GM12891 (cell line): ENCODE measurements around the gene ZDHHC5.

Experiments
- DNase-seq: peaks from one replicate; pipeline ENCODE4 v3.0.0; 2011; ENCODE audit warnings: low spot score; ENCODE audit not compliant: insufficient read length
- FAIRE-seq: peaks from 2 replicates; lab custom pipeline; 2011; peaks lifted over from hg19 to GRCh38; lab: Jason Lieb, UNC
- PAX5 ChIP-seq: IDR thresholded peaks from 2 replicates; pipeline ENCODE4 v1.6.1; 2011; ENCODE audit warnings: low read length, moderate library complexity, mild to moderate bottlenecking; ENCODE audit not compliant: insufficient read depth, severe bottlenecking
- POLR2A ChIP-seq: IDR thresholded peaks from 2 replicates; pipeline ENCODE4 v1.6.1; 2011; ENCODE audit warnings: low read depth, low read length, control low read depth
- POLR2AphosphoS5 ChIP-seq: IDR thresholded peaks from 2 replicates; pipeline ENCODE4 v1.6.1; 2011; ENCODE audit warnings: low read depth, low read length, control low read depth
- POU2F2 ChIP-seq: IDR thresholded peaks from 2 replicates; pipeline ENCODE4 v1.6.1; 2011; ENCODE audit warnings: low read depth, mild to moderate bottlenecking, control low read depth, low read length, moderate library complexity
- SPI1 ChIP-seq: IDR thresholded peaks from 2 replicates; pipeline ENCODE4 v1.6.1; 2011; ENCODE audit warnings: low read depth, low read length, control low read depth
- TAF1 ChIP-seq: IDR thresholded peaks from 2 replicates; pipeline ENCODE4 v1.6.1; 2011; ENCODE audit warnings: low read depth, low read length, control low read depth

Gene ZDHHC5

DNA sequence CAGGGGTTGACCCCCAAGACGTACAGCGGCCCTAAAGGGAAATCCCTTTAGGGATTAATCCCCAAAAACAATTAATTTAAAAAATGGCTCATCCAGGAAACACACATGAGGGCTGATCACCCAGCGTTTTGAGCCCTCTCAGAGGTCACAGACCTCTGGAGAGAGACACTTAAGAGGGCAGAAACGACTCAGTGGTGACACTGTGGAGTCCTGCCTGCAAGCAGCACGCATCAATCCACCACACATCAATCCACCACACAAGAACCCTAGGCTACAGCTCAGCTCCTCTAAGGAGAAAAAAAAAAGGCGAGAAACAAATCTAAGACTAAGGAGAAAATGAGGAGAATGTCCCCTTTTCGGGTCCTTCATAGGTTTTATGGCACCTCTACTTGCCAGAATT lies 60.9 kb downstream of the ZDHHC5 start:
- no peak for TF ChIP-seq POLR2AphosphoS5
- no peak for TF ChIP-seq TAF1
- TF ChIP-seq SPI1, result no peak
- no peak for TF ChIP-seq PAX5
- FAIRE-seq (no peak), DNase-seq (no peak)

DNA sequence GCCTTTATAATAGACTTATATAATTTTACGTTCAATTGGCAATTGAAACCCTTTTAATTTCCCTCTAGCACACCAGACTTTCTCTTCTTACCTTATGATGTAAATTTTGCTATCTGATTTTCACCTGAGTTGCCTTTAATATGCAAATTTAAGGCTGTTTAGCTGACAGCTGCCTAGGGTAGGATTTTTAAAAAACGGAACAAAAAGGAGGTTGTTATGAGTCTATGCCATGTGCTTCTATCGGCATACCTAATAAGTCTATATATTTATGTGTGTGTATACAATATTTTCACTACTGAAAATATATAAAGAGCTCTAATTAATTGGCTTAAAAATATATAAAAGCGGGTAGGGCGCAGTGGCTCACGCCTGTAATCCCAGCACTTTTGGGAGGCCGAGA lies 61.6 kb downstream of the ZDHHC5 start:
- TF ChIP-seq TAF1, result no peak
- FAIRE-seq (no peak), DNase-seq (no peak)

DNA sequence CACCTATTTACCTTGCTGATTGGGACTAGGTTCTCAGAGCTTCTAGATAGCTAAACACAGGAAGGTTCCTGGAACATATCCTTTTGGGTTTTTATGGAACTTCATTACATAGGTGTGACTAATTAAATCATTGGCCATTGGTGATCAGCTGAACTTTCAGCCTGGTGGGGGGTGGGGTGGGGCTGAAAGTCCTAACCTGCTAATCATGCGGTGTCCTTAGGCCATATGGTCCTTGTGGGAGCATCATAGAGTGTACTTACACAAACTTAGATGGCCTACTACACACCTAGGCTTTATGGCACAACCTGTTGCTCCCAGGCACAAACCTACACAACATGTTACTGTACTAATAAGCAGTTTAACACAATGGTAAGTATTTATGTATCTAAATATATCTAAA lies 64.7 kb downstream of the ZDHHC5 start:
- DNase-seq (no peak), FAIRE-seq (no peak)
- TF ChIP-seq PAX5, result no peak

DNA sequence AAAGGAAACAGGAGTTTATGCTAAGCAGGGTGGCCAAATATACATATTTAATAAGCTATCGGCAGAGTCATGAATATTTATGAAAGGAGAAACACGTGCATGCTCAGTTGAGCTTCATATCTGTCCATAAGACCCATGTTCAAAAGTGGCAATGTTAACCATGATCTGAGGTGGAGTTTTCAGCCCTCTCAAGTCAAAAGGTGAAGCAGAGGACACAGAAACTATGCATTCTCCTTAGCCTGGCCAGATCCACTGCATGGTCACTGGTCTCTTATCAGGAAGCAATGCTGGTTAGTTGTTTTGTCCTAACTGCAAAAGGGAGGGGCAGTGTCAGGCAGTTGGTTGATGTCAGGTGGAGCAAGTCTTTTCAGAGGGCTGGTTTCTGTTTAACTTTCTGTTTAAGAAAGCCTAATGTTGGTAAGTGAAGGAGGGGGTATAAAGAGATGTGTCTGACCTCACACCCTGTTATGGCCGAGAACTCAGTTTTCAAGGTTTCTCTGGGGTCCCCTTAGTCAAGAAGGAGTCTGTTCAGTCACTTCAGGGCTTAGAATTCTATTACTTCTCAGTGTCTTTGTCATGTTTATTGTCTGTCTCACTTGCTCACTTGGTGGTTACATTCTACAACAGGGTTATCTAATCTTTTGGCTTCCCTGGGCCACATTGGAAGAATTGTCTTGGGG lies 67.8 kb downstream of the ZDHHC5 start:
- FAIRE-seq (peak; percentile 13), DNase-seq (no peak)
- no peak for TF ChIP-seq POLR2A

DNA sequence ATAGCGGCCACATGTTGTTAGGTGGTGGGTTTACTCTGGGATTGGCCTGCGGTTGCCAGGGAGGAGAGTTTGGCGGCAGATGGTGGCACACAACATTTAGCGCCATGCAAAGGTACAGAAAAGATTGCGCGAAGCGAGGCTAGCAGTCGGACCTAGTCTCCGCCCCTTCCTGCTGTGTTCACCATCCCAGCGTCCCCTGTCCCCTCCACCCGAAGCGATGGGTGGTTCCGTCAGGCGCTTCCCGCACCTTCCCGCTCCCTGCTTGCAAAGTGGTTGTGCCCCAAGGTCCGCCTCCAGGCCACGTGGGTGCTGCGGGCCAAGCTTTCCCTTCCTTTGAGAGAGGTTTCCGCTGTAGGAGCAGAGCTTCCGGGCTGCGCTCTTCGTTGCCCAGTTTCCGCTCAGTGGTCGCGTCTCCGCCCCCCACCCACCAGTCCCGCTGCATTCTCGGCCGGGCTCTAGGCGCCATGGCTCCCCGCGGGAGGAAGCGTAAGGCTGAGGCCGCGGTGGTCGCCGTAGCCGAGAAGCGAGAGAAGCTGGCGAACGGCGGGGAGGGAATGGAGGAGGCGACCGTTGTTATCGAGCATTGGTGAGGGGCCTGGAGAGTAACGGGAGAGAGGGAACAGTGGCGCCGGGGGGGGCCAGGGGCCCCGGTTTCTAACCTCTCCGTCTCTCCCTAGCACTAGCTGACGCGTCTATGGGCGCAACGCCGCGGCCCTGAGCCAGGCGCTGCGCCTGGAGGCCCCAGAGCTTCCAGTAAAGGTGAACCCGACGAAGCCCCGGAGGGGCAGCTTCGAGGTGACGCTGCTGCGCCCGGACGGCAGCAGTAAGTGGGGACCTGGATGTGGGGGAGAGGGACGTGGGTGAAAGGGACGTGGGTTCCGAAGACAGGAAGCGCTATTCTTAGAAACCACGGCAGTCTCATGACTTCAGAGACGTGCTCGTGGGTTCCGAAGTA lies 73.5 kb downstream of the ZDHHC5 start, which contains the start of gene SELENOH:
SELENOH (plus strand) TSS at position 360 of the 955 bp plus-strand sequence; CDS start at position 465, 105 bp downstream.
- peak; percentile 97 for FAIRE-seq

DNA sequence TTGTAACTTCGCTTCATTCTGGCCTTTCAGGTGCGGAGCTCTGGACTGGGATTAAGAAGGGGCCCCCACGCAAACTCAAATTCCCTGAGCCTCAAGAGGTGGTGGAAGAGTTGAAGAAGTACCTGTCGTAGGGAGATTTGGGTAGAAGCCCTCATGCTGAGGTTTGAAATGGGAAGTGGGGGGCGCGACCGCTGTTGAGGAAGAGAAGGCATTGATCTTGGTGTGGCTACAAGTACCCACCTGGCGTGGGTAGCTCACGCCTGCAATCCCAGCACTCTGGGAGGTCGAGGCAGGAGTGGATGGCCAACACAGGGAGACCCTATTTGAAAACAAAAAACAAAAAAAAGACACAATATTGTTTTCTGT lies 74.2 kb downstream of the ZDHHC5 start:
- TF ChIP-seq SPI1 (0 out of 2 replicates have a peak, but pooled peaks have one; percentile 17), POLR2AphosphoS5 (no peak), POLR2A (no peak)
- DNase-seq (no peak), FAIRE-seq (no peak)

More for the DNA sequence above, 73.5 kb downstream of the ZDHHC5 start, which contains the start of gene SELENOH:
- TF ChIP-seq POLR2A (peak; percentile 96), POU2F2 (peak; percentile 78), PAX5 (peak; percentile 44), POLR2AphosphoS5 (peak; percentile 95), SPI1 (no peak), TAF1 (peak; percentile 86)
- peak; percentile 82 for DNase-seq

DNA sequence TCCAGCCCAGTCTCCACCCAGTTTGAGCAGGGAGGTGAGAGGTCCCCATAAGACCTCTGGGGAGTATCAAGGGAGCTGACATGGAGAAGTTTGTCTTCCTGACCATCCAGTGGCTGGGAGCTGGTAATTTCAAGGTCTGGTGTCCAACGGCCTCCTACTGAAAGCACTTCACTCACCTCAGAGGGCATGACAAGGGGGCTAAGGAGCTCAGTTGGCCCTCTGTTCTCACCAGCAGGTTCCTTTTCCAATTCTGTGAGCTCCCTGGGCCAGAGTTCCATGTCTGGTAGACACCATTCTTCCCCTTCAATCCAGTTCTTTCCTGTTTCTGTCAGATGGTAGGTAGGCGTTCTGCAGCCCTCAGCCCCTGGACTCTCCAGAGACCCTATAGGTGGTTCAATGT lies 76.4 kb downstream of the ZDHHC5 start:
- FAIRE-seq (no peak), DNase-seq (no peak)
- TF ChIP-seq POLR2AphosphoS5, result peak; percentile 44; the same call in 1 of the 2 replicates
- TF ChIP-seq POLR2A, result peak; percentile 76
- no peak for TF ChIP-seq POU2F2
- TF ChIP-seq SPI1, result no peak

DNA sequence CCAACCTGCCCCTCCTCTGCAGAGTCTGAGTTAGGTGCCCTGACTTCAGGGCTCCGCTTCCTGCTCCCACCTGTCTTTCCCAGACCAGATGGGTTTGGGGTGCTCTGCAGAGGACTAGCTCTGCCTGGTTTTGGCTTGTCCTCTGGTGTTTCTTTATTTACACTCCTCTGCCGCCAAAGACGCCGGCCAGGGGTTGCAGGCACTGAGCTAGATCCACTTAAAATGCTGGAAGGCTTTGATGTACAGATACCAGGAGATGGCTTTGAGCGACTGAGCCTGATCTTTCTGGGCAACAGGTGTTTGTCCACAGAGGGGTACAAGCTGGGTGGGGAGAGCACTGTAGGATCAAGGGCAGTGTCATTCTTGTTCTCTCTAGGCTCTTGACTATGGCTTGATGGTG lies 77.3 kb downstream of the ZDHHC5 start:
- DNase-seq, result no peak
- no peak for FAIRE-seq
- TF ChIP-seq SPI1, result no peak
- no peak for TF ChIP-seq POU2F2
- no peak for TF ChIP-seq POLR2A
- no peak for TF ChIP-seq POLR2AphosphoS5
- TF ChIP-seq TAF1, result no peak
- TF ChIP-seq PAX5, result no peak

DNA sequence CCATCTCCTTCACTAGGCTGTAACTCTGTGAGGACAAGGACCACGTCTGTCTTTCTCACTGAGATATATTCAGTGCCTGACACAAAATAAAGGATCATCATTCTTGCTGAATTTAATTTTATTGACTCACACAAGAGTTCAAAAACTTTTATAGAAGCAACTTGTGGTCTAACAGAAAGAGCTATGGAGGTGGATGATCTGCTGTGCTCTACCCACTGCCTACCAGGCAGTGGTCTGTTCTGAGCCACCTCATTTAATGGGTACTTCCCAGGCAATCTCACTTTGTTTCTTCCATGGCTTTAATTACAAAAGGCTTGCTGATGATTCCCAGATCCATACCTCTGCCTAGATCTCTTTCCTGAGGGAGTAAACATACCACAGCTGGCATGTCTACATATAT lies 79.0 kb downstream of the ZDHHC5 start:
- DNase-seq, result no peak
- TF ChIP-seq PAX5 (no peak), SPI1 (no peak), TAF1 (no peak), POLR2AphosphoS5 (no peak), POU2F2 (no peak), POLR2A (no peak)
- no peak for FAIRE-seq
